Activated T-cell treated with anti-CD3 and anti-CD28 coated beads, Interleukin-2, amount 50 U/mL, for 1 hour (primary cell): ENCODE results near the gene TEF.
"Not testable (repeated sequence)": the region's sequence is repeated elsewhere in the genome, so short reads cannot be mapped to it uniquely, and the experiment has no call there.

ENCODE experiments used
- DNase-seq: peaks from one replicate; pipeline ENCODE4 v3.0.0-alpha.2; 2020

TEF gene

GRCh38 chr22:41431656-41432055 lies 49.9 kb downstream of the TEF start:
- no peak for DNase-seq

DNA sequence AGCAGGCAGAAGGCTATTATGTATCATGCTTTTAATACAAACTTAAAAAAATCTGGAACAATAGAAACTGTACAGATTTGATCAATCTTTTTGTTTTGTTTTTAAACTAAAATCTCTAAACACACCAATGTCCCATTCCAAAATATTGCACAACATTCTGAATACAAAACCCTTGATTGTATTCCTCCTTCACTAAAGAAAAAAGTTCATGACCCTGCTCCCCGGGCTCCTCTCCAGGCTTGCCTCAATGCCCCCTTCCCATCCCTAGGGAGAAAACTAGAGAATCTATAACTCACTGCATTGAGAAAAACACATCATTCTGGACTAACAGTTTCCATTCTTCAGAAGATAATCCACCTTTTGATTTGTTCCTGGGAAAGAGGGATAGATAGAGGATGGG lies 51.7 kb downstream of the TEF start:
- not testable (repeated sequence) for DNase-seq

DNA sequence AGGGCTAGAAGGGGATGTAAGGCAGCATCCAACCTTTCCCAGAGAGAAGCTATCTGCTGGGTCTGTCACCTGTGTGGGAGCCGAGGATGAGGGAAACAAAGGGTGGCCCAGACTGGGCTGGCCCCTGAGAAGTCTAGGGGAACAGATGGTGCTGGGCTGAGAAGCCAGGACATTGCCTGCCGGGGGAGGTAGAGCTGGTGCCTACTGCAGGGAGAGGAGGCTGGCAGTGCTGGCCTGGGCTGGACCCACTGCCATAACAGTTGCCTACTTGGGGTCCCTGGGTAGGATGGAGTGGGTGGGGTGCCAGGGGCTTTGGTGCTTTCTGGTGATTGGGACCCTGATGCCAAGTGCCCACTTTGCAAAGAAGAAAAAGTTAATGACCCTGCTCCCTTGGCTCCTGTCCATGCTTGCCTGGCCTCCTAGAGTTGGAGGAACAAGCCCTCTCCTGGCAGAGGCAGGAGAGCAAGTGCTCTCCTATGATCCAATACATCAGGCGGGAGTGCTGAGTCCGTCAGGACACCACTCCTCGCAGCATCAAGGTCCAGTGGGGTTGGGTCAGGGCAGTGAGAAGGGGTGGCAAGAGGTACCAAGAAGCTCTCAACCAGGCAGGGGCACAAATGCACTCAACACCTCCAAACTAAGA lies 52.7 kb downstream of the TEF start:
- DNase-seq: not testable (repeated sequence)

GRCh38 chr22:41435560-41435959 lies 53.8 kb downstream of the TEF start:
- no peak for DNase-seq

- DNase-seq: no peak
These were observed 54.8 kb downstream of the TEF start for GRCh38 chr22:41436322-41437113.

GRCh38 chr22:41437198-41437597 lies 55.5 kb downstream of the TEF start:
- DNase-seq: no peak

DNA sequence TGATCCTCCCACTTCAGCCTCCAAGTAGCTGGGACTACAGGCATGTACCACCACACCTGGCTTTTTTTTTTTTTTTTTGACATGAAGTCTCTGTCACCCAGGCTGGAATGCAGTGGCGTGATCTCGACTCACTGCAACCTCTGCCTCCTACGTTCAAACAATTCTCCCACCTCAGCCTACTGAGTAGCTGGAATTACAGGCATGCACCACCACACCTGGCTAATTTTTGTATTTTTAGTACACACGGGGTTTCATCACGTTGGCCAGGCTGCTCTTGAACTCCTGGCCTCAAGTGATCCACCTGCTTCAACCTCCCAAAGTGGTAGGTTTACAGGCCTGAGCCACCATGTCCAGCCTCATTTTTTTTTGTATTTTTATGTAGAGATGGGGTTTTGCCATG lies 58.8 kb downstream of the TEF start:
- not testable (repeated sequence) for DNase-seq

DNA sequence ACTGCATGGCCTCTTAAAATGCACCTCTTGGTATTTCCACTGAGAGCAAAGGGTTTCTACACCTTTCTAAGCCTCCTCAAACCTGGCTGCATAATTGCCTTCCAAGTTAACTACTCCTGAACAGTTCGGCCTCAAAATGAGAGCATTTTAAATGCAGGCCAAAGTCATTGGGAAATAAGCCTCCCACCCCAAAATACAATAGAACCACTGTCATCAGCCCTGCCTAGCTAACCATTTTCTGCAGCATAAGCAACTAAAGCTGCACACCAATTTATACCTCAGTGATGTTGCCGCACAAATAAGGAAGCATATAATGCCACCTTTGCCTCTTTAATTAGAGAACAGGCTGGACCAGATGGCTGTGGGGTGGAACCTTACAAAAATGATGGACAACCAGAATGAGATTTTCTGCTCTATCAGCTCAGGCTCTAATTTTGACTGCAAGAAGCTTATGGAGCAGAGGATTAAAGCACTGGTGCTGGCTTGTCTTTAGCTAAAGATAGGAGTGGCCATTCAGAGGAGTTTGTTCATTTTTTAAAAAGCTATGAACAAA lies 60.6 kb downstream of the TEF start:
- DNase-seq: no peak

GRCh38 chr22:41444360-41445128 lies 62.8 kb downstream of the TEF start:
- peak; percentile 77 for DNase-seq

GRCh38 chr22:41445129-41446056 lies 63.7 kb downstream of the TEF start:
- DNase-seq: peak; percentile 35

DNA sequence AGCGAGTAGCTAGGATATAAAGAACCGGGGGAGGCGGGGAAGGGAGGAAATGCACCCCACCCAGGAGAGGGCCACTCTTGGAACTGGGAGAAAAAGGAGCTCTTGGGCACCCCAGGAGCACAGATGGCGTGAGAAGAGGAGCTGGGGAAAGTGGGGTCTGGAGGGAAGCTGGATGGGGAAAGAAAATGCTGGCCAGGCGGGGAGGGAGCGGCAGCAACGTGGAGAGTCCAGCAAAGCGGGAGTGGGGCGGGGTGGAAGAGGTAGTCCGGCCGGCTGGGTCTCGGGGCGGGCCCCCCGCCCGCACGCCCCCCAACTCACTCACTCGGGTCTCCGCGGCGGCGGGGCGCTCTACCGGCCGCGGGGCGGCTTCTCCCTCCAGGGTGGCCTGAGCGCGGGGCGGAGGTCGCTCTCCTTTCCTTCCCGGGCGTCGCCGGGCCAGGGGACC lies 64.3 kb downstream of the TEF start:
- DNase-seq: peak; percentile 27

DNA sequence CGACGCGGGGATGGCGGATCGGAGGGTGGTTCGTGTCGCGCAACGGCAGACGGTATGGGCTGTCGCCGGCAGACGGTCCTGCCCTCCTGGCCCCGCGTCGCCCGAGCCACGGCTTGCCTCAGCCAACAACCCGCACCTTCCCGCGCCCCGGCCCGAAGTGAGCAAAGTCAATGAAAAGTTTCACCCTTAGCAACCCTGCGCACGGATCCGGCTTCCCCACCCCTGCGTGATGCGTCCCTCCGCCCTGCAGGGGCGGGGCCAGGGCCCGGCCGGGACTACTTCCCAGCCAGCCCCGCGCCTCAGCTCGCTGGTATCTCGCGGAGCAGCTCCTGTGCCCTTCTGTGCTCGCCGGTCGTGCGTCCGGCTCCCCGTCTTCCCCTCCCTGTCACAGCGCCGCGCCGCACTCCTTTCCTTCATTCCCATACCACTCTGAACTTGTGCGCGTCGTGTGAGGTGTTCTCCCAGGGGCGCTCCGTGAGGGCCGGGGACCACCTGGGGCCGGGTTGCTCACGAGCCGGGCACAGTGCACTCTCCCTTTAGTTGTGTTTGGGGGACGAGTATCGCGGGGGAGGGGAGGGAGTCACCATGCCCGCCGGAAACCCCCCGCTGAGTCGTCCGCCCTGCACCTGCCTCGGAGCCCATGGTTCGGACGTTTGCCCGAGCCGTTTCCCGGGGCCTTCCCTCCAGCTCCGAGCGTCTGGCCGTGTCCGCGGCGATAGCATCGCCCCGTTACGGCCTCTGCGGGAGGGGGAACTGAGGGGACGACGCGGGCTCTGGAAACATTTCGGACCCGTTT lies 65.1 kb downstream of the TEF start, which contains the start of gene TOB2:
Gene TOB2 (minus strand): TSS at position 163 of the 796 bp plus-strand sequence. CDS start 9,456 bp downstream, outside the sequence.
- DNase-seq: peak; percentile 98

GRCh38 chr22:41447435-41448188 lies 65.9 kb downstream of the TEF start:
- peak; percentile 66 for DNase-seq

- peak; percentile 83 for DNase-seq
These were observed 66.6 kb downstream of the TEF start for GRCh38 chr22:41448189-41448808.
